MCF 10A (cell line): ENCODE results near the gene PIBF1. TPM values are rescaled to one million over a fixed set of nuclear protein-coding genes. Genes with fewer than 3 reads are reported as not detected.

Experiments used
- BruUV-seq: library from RNA; stranded (reverse); fragments of 400-500 nt; replicated peaks from 2 replicates; lab custom pipeline; 2021; lab: Mats Ljungman, UMichigan
- CTCF ChIA-PET: fragments of 300-600 bp; sonication (Branson Sonifier 250); formaldehyde crosslinking; extraction: SDS; loops from one replicate; lab custom pipeline; 2021; ENCODE audit warnings: antibody characterized with exemption, inconsistent platforms; lab: Yijun Ruan, JAX
- POLR2A ChIA-PET: fragments of 300-600, 350-650 bp; sonication (Branson Sonifier 250); formaldehyde crosslinking; extraction: SDS; loops from one replicate; lab custom pipeline; 2020; ENCODE audit warnings: antibody characterized with exemption, inconsistent platforms; lab: Yijun Ruan, JAX
- DNase-seq: peaks from one replicate; pipeline ENCODE4 v3.0.0-alpha.2; 2018; ENCODE audit not compliant: unreplicated experiment
- H3K27ac Mint-ChIP-seq: one replicate; pipeline ENCODE4 v1.8.0; 2022; ENCODE audit warnings: mild to moderate bottlenecking, low read depth, mixed read lengths; ENCODE audit not compliant: unreplicated experiment
- H3K27me3 Mint-ChIP-seq: one replicate; pipeline ENCODE4 v1.8.0; 2022; ENCODE audit warnings: mixed read lengths; ENCODE audit not compliant: insufficient read depth, unreplicated experiment
- H3K36me3 Mint-ChIP-seq: one replicate; pipeline ENCODE4 v1.8.0; 2022; ENCODE audit warnings: mild to moderate bottlenecking, moderate library complexity, mixed read lengths; ENCODE audit not compliant: insufficient read depth, unreplicated experiment
- H3K4me1 Mint-ChIP-seq: one replicate; pipeline ENCODE4 v1.8.0; 2022; ENCODE audit warnings: mixed read lengths; ENCODE audit not compliant: insufficient read depth, unreplicated experiment
- H3K4me3 Mint-ChIP-seq: one replicate; pipeline ENCODE4 v1.8.0; 2022; ENCODE audit warnings: mild to moderate bottlenecking, moderate library complexity, mixed read lengths; ENCODE audit not compliant: unreplicated experiment
- H3K9me3 Mint-ChIP-seq: one replicate; pipeline ENCODE4 v1.8.0; 2022; ENCODE audit warnings: mixed read lengths; ENCODE audit not compliant: unreplicated experiment
- CTCF ChIP-seq: fragments of 200-600 bp; IDR thresholded peaks from one replicate; pipeline ENCODE4 v1.8.0; 2022; ENCODE audit warnings: antibody characterized with exemption, mild to moderate bottlenecking; ENCODE audit not compliant: unreplicated experiment
- intact Hi-C: fragments of 100-400 bp; cut with micrococcal nuclease; formaldehyde crosslinking; loops from 2 replicates; pipeline ENCODE4 v1.14.1; 2022
- total RNA-seq: library from RNA; stranded (reverse); gene quantifications from 2 replicates; pipeline ENCODE4 v1.2.3, GENCODE V29; 2022

The PIBF1 gene
- total RNA-seq, 1 experiment from 2014 or later, result 30.4 TPM

GRCh38 chr13:73065036-73065435 is 283.1 kb downstream of the PIBF1 start:
- peaks cover 34% of the 10 kb centered on the region for H3K4me1 Mint-ChIP-seq
- CTCF ChIA-PET, result interaction anchor here (0.8 kb wide), 1 partner anchor 371 kb away, joined by 4 read pairs; no protein-coding TSS in a partner anchor
- TF ChIP-seq CTCF, result no peak
- no peak for DNase-seq
- no peaks in the 10 kb centered on the region for H3K27me3 Mint-ChIP-seq
- peaks cover 97% of the 10 kb centered on the region for H3K36me3 Mint-ChIP-seq
- intact Hi-C loops, result no loop called here
- H3K4me3 Mint-ChIP-seq, result peak overlapping the region; percentile 83
- POLR2A ChIA-PET, result interaction anchor here (1.0 to 11.2 kb wide), 5 partner anchors 10 to 357 kb away, joined by 3 to 292 read pairs (median 10); no protein-coding TSS in a partner anchor
- no peaks in the 10 kb centered on the region for H3K9me3 Mint-ChIP-seq
- H3K27ac Mint-ChIP-seq, result peak overlapping the region; percentile 79
- no TSS peak for BruUV-seq

- Mint-ChIP-seq H3K36me3 (peaks cover 97% of the 10 kb centered on the region), H3K27me3 (no peaks in the 10 kb centered on the region), H3K4me1 (peaks cover 40% of the 10 kb centered on the region), H3K4me3 (peak overlapping the region; percentile 83), H3K9me3 (no peaks in the 10 kb centered on the region), H3K27ac (peak overlapping the region; percentile 79)
- no TSS peak for BruUV-seq
- intact Hi-C loops, result no loop called here
- TF ChIP-seq CTCF, result no peak
- CTCF ChIA-PET, result no interaction called here
- POLR2A ChIA-PET, result interaction anchor here (1.0 to 1.4 kb wide), 4 partner anchors 10 to 637 kb away, joined by 3 to 5 read pairs (median 4); no protein-coding TSS in a partner anchor
- no peak for DNase-seq
Observed at GRCh38 chr13:73065665-73066340, 283.9 kb downstream of the PIBF1 start.

Other genes with a start within 250 kb of the PIBF1 start
- 25.4 and 28.4 TPM in 2 replicates for gene MZT1, start 54.5 kb upstream of the PIBF1 start, total RNA-seq
- 10.5 and 14.1 TPM in 2 replicates for gene BORA, start 54.2 kb upstream of the PIBF1 start, total RNA-seq
- gene DIS3, start 233 bp upstream of the PIBF1 start, total RNA-seq, result 41.3 and 44.4 TPM in 2 replicates